NCI-H2196 treated with DMSO at 0.1 percent for 48 hours (cell line): ENCODE data around the gene IL37.
"Not testable (repeated sequence)": the region's sequence is repeated elsewhere in the genome, so short reads cannot be mapped to it uniquely, and the experiment has no call there.

Source experiments
- DNase-seq: peaks from one replicate; lab custom pipeline; 2025; ENCODE audit not compliant: unreplicated experiment; lab: John Stamatoyannopoulos, UW

Gene IL37

DNA sequence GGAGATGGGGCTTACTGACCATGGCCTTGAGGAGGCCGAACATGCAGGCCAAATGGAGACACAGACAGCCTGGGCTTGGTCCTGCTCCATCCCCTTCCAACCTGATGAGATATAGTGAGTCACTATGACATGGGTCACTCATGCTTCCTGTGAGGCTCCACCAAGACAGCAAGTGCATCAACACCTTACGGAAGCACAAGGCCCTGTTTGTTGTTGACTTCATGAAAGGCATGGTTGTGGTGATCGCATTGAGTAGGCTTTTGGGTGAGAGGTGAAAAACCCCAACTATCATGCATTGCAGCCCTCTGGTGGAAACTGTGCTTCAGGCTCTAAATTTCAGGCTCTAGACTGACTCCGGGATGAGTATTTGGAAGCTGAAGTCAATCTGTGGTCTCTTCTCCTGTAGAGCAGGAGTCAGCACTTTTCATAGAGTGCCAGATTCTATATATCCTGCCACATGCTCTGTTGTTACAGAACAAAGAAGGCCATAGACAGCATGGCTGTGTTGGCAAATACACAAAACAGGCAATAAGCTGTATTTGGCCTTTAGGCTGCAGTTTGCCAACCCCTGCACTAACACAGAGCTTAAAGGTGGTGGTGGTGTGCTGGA is 10.1 kb downstream of the IL37 start:
- no peak for DNase-seq

DNA sequence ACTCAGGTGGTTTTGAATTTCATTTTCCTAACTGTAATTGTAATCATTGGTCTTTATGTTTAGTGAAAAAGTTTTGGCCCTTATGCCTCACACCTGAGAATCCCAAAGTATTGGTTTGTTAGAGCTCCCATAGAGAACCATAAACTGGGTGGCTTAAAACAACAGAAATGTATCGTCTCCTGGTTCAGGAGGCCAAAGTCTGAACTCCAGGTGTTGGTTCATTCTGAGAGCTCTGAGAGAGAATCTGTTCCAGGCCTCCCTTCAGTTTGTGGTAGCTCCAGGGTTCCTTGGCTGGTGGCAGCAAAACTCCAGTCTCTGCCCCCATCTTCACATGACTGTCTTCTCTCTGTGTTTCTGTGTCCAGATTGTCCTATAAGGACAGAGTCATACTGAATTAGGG is 11.0 kb downstream of the IL37 start:
- DNase-seq: no peak

DNA sequence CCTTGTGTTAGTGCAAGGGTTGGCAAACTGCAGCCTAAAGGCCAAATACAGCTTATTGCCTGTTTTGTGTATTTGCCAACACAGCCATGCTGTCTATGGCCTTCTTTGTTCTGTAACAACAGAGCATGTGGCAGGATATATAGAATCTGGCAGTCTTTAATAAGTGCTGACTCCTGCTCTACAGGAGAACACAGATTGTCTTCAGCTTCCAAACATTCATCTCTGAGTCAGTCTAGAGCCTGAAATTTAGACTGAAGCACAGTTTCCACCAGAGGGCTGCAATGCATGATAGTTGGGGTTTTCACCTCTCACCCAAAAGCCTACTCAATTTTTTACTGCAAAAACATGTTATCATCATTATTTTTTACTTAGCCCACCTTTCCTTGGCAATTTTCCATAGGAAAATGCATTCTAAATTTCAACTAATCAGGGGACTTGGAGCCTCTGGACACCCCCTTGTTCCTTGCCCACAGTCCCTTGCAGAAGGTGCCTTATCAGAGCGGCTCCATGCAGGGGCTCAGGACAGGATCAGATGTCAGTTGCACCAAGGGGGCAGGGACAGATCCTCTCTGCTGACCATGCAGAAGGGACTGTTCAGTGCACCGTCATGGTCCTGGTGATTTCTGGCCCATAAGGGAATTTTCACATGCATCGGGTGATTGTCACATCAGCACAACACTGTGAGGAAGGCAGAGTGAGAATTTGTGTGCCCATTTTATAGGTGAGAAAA is 12.4 kb downstream of the IL37 start:
- DNase-seq: no peak

DNA sequence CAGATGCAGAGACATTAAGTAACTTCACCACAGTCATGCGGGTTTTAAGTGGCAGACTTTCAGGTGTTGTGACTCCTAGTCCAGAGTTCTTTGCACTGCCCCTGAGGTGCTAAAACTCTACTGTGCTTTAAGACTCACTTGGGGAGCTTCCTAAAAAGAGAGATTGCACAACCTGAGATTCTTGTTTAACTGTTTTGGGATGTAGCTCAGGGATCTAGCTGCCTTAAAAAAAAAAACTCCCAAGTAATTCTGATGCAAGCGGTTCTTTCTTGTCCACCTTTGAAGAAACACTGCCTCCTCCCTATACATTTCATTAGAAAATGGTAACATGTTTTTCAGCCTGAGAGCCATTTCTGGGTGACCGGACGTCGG is 13.0 kb downstream of the IL37 start:
- DNase-seq: no peak

DNA sequence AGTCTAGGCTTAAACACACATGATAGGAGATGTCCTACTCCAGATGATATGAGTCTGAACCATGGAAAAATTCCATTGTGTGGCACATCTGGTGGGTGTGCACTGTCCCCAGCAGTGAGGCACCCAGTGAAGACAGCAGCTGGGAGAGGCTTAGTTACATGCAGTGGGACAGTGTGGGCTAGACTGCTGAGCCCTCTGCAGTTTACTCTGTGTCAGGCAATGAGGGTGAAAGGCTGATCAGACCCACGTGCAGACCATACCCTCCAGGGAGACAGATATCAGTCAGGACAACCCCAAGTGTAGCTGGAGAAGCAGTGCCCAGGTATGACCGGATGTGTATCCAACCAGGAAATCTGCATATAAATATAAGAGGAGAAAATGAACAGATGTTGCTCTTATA is 13.4 kb downstream of the IL37 start:
- no peak for DNase-seq

DNA sequence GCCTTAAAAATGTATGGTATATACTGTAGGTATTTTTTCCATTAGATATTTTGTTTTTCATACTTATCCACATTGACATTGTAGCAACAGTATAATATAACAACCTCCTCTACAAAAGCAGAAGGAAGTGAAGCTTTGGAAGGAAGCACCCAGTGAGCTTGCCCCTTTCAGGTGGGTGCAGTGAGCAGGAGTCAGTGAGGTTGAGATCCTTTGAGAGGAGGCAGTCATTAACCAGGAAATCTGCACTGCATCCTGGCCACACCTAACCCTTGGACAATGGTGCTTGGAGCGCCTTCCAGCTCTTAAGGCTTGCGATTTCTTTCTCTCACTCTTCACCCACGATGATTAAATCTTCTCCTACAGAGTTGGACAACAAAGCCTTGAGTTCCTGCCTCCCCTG is 13.9 kb downstream of the IL37 start:
- DNase-seq: no peak

DNA sequence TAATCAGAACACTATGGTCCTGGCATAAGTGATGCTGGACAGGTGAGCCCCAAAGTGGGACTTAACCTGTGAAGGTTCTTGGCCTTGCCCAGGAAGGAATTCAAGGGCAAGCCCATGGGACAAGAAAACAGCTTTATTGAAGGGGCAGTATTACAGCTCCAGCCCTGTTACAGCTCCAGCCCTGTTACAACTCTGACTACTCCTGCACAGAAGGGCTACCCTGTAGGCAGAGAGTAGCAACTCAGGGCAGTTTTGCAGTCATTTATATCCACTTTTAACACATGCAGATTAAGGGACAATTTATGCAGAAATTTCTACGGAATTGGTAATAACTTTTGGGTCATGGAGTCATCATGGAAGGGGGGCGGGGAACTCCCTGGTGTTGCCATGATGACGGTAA is 15.7 kb downstream of the IL37 start:
- DNase-seq: no peak

DNA sequence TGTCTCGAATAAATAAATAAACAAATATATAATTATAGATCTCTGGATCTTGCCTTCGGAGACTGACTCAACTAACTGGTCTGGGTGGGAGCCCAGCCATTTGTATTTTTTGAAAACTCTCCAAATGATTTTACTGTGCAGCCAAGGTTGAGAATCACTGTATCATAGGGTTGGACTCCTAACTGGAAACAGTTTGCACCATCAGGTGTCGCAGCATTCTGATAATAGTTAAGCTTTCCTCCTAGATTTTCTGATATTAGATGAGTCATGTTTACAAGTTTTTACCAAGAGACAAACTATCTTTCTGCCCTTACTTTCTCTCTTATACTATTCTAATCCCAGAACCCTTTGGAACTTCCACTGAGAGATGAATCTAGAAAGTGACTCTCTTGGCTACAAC is 16.8 kb downstream of the IL37 start:
- no peak for DNase-seq

DNA sequence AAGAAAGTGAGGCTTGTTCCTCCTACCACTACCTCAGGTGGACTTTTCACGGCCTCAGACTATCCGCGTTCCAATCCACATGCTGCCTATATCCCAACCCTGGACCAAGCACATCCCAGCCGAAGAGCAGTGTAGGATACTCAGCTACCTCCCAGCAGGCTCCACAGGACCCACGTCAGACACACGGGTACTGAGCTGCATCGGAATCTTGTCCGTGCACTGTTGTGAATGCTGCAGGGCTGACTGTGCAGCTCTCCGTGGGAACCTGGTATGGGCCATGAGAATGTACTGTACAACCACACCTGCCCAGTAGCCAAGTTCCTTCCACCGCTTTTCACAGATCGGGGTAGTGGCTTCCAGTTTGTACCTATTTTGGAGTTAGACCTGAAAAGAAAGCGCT is 22.3 kb downstream of the IL37 start:
- DNase-seq: no peak

DNA sequence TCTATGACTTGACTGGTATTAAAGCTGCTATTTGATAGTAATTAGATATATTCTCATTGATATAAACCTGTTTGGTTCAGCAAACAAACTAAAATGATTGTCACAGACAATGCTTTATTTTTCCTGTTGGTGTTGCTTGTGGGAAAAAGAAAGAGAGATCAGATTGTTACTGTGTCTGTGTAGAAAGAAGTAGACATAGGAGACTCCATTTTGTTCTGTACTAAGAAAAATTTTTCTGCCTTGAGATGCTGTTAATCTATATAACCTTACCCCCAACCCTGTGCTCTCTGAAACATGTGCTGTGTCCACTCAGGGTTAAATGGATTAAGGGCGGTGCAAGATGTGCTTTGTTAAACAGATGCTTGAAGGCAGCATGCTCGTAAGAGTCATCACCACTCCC is 23.2 kb downstream of the IL37 start:
- DNase-seq: not testable (repeated sequence)

DNA sequence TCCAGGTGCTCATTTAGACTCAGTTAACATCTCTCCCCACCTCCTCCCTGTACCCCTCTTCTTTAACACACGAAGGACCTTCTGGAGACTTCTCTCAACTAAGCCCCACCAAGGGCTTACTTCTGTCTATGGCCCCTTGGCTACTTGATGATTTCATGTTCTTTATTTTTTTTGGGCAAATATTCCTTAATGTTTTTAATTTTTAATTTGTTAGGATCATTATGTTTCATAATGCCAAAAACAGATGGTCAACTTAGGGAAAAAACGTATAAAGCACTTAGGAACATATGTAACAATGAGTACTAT is 25.9 kb downstream of the IL37 start:
- no peak for DNase-seq

DNA sequence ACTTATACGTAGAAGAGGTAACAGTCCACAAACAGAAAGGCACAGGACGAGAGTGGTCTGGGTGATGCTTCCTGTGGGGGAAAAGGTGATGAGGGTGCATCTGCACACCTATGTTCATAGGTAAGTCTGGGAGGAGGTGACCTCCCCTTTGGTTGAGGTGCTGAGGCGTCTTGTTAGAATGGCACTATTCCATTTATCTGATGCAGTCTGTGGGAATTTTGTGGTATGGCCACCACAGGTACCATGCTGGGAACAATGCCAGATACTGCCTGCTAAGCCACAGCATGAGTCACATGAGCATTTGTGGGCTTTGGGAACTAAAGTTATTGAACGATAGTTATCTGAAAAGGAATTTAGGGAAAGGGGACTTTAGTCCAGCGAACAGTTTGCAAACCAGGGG is 27.9 kb downstream of the IL37 start:
- DNase-seq: no peak

DNA sequence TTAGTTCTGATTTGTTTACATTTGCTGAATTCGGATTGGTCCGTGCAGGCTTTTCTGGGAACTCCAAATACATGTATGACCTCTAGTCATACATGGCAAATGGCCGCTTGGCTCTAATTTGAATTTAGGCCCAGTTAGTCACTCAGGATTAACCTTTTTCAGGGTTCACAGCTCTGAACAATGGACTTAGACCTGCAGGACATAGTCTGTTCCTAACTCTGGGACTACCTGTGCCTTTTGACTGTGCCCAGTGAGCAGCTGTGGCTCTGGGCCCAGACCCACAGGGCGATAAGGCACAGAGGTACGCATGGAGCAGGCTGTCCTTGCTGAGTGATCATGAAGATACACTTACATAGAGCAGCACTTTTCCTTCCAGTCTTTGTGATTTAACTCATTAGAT is 28.5 kb downstream of the IL37 start:
- no peak for DNase-seq

DNA sequence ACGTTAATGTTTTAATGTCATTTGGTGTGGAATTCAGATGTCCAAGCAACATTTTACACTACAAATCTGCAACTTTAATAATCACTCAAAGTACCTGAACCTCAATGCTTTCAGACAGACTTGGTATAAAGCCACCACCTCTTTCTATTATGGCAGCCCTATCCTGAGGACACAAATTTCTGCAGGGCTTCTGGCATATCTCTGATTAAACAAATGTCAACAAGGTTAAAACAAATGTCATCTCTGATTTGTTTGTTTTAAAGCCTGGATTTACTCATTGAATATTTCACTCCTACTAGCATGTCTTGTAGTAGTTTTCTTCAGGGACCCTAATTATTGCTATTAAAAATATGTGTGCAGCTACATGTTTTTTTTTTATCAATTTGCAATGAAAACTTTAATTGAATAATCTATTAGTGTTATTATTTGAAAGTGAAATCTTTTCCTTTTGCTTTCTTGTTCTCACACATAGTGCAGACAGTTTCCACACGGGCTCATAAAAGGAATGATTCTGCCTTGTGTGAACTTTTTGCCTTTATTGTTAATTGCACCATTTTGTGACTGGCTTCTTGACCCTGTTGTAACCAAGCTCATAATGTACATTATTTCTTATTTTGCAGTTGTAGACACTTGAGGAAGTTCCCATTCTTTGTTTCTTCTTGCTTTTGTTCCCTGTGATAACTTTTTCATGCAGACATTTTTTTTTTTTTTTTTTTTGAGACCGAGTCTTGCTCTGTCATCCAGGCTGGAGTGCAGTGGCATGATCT is 30.1 kb downstream of the IL37 start:
- no peak for DNase-seq

DNA sequence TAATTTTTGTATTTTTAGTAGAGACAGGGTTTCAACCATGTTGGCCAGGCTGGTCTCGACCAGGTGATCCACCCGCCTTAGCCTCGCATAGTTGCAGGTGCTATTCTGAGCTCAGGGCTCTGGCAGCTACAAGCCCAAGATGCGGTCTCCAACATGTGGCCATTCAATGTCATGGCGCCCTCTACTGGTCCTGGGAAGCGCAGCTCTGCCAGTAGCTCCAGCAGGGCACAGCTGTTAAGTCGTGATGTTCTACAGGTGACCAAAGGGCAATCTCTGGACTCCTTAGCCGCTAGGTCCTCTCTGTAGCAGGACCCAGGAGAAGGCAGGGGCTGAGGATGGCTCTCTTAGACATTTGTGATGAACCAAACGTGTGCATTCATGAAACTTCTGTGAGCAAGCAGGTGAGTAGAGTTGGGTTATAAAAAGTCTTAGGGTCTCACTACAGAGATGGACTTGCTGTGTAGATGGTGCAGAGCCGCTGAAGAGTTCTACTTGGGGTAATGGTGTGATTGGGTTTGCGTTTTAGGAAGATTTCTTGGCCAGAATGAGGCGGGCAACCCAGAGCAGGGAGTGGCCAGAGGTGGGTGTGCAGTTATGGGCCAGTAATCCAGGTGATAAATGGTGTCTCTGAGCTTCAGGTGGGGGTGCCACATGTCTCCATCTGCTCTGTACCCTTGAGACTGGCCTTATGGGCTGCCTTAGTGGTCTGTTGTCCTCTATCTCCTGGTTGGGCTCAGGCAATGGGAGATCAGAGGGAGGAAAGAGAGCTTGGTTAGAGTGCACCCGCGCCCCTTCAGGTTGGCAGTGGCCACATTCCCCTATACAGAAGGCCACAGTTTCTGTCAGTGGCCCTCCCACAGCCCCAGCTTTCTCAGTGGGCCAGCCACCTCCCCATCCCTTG is 31.0 kb downstream of the IL37 start:
- peak; percentile 51 for DNase-seq

DNA sequence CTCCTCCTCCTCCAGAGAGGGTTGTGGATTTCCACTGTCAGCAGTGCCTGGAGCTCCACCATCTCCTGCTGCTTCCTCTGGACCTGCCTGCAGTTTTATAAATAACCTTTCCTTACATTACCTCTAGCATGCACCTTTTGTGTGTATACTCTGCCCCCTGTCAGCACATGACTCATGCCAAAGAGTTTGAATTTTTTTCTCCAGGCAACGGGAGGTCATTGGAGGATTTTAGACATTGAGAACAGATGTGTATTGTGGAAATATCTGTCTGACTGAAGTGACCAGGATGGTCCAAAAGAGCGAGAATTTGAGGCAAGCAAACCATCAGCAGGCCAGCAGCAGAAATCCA is 31.7 kb downstream of the IL37 start:
- no peak for DNase-seq

DNA sequence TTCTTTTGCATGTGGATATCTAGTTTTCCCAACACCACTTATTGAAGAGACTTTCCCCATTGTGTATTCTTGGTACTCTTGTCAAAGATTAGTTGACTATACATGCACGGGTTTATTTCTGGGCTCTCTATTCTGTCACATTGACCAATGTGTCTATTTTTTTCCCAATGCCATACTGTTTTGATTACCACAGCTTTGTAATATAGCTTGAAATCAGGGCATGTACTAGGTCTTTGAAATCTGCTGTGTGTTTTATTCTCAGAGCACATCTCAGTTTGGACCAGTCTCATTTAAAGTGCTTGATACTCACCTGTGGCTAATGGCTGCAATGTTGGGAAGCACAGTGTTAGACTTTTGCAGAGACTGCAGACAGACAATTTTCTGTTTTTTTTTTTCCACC is 34.0 kb downstream of the IL37 start:
- no peak for DNase-seq

DNA sequence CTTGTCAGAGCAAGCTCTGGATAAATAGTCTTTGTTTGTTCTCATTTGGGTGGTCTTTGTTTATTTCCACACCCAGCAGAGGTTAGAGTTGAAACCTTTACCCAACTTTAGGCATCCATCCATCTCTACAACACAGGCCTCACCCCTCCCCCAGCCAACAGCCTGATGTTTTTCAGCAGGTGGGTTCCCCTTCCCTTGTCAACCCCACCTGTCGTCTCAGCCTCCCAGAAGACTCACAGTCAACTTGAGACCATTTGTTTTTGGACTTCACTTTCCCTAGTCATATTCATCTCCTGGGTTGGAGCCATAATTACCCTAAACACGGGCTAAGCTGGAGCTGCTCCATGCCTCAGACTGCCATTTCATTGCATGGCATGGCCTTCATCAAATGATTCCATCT is 35.1 kb downstream of the IL37 start:
- no peak for DNase-seq

DNA sequence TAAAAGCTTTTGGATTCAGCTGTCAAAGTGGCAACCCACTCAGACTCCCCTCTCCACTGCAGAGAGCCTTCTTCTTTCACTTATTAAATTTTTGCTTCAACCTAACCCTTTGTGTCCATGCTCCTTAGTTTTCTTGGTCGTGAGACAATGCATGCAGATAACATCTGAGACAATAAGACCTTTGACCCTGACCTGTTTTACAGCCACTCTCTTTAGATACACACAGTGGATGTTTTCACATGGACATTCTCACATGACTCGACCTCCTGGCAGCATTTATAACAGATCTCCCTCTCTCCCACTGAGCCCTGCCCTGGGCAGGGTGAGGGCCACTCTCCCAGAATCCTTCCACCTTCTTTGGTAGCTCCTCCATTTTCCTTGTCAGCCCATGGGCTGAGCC is 36.4 kb downstream of the IL37 start:
- no peak for DNase-seq

DNA sequence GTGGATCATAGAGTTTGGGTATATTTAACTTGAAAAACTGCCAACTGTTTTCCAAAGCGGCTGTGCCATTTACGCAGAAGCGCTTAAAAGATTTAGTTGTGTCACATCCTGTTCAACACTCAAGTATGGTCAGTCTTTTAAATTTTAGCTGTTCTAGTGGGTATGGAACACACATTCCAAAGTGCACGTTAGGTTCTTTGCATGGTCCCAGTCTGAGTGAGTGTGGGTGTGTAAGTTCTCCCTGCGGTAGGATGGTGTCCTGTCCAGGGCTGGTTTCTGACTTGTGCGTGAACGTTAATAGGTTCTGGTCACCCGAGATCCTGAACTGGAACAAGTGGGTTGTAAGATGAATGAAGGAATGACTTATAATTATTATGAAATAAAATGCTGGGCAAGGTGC is 38.5 kb downstream of the IL37 start:
- DNase-seq: no peak

DNA sequence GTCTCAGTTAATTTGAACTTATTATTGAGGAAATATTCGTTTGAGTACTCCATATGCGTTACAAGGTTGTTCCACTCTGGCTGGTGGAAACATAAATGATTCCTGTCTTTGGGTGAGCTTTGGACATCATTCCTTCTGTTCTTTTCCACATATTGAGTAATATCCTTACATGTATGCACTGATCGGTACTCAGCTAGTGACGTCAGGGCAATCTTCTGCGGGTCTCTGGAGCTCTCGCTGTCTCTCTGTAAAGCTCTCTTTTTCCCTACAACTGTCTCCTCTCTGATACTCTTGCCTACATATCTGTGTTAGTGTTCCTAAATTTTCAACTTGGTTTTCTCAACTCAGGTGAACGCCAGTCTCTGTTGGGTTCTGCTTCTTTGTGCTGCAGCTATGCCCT is 43.4 kb downstream of the IL37 start:
- DNase-seq: no peak

DNA sequence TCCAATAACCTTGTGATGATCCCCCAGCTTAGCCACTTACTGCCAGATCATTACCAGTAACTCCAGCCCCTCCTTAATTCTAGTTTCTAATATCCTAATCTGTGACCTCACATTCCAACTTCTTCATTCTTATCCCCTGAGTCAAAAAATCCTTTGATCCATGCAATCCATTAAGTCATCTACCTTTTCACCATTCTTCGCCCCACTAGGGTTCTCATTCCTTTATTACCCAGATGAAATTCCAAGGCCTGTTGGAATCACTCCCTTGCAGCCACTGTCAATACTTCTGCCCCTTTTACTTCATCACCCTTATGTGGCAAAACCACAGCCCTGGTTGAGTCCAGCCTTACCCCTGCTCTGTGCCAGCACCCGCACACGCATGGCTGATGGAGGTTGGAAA is 46.5 kb downstream of the IL37 start:
- no peak for DNase-seq
